Naive thymus-derived CD4-positive, alpha-beta T cell (primary cell): ENCODE results near the gene DEUP1. TPM values are rescaled to one million over a fixed set of nuclear protein-coding genes. Genes with fewer than 3 reads are reported as not detected.

Experiments
- ATAC-seq: fragments of 150-1000 bp; cut with Tn5 transposase; 2 replicates; pipeline ENCODE4 v1.10.0; 2021; ENCODE audit warnings: mild to moderate bottlenecking, moderate library complexity
- CTCF ChIA-PET: fragments of 350-600 bp; sonication (Branson Sonifier 250); formaldehyde crosslinking; loops from one replicate; lab custom pipeline; 2021; ENCODE audit warnings: antibody characterized with exemption; lab: Charles Lee
- POLR2A ChIA-PET: fragments of 350-600 bp; sonication (Branson Sonifier 250); formaldehyde crosslinking; loops from one replicate; lab custom pipeline; 2021; ENCODE audit warnings: antibody characterized with exemption, inconsistent platforms; lab: Charles Lee
- DNase-seq, 9 donors: peaks; one replicate each; pipeline versions ENCODE4 v3.0.0 to v3.0.0-alpha.2; 2020 to 2022; ENCODE audit warnings: mixed read lengths in 1 of 9
- H3K27ac ChIP-seq: one replicate; pipeline ENCODE4 v1.7.0; 2013; ENCODE audit warnings: mild to moderate bottlenecking, low read depth, low read length, moderate library complexity
- H3K27me3 ChIP-seq, 2 donors: one replicate each; pipeline ENCODE4 v1.7.0; 2013; ENCODE audit warnings: low read length in 2 of 2, mild to moderate bottlenecking in 2 of 2, moderate library complexity in 2 of 2; ENCODE audit not compliant: control insufficient read depth in 2 of 2, insufficient read depth in 2 of 2
- H3K36me3 ChIP-seq, 3 experiments: 1 replicate in 2 of 3; 2 replicates in 1 of 3; pipeline ENCODE4 v1.7.0; 2013; ENCODE audit warnings: low read length in 3 of 3, mild to moderate bottlenecking in 3 of 3, moderate library complexity in 1 of 3; ENCODE audit not compliant: insufficient read depth in 3 of 3, control insufficient read depth in 2 of 3
- H3K4me1 ChIP-seq, 2 donors: one replicate each; pipeline ENCODE4 v1.7.0; 2013; ENCODE audit warnings: low read length in 2 of 2, mild to moderate bottlenecking in 2 of 2, moderate library complexity in 1 of 2; ENCODE audit not compliant: control insufficient read depth in 2 of 2, insufficient read depth in 2 of 2
- H3K4me3 ChIP-seq: 2 replicates; pipeline ENCODE4 v1.7.0; 2013; ENCODE audit warnings: mild to moderate bottlenecking, low read length
- H3K9me3 ChIP-seq, 3 experiments: 1 replicate in 2 of 3; 2 replicates in 1 of 3; pipeline ENCODE4 v1.7.0; 2013; ENCODE audit warnings: low read length in 3 of 3; ENCODE audit not compliant: control insufficient read depth in 2 of 3
- H3K27ac Mint-ChIP-seq, 9 donors: one replicate each; pipeline ENCODE4 v1.8.0; 2020 to 2022; ENCODE audit warnings: mixed read lengths in 9 of 9, mild to moderate bottlenecking in 8 of 9, moderate library complexity in 5 of 9, inconsistent platforms in 2 of 9
- H3K27me3 Mint-ChIP-seq, 5 donors: one replicate each; pipeline ENCODE4 v1.8.0; 2021 to 2022; ENCODE audit warnings: mixed read lengths in 5 of 5, mild to moderate bottlenecking in 1 of 5
- H3K36me3 Mint-ChIP-seq, 5 donors: one replicate each; pipeline ENCODE4 v1.8.0; 2020 to 2022; ENCODE audit warnings: mixed read lengths in 5 of 5, mild to moderate bottlenecking in 3 of 5, inconsistent platforms in 1 of 5
- H3K4me1 Mint-ChIP-seq, 7 donors: one replicate each; pipeline ENCODE4 v1.8.0; 2020 to 2022; ENCODE audit warnings: mixed read lengths in 7 of 7, mild to moderate bottlenecking in 3 of 7, inconsistent platforms in 1 of 7
- H3K4me3 Mint-ChIP-seq, 10 donors: one replicate each; pipeline ENCODE4 v1.8.0; 2020 to 2022; ENCODE audit warnings: mild to moderate bottlenecking in 10 of 10, mixed read lengths in 10 of 10, moderate library complexity in 6 of 10, inconsistent platforms in 2 of 10
- H3K9me3 Mint-ChIP-seq, 11 donors: one replicate each; pipeline ENCODE4 v1.8.0; 2020 to 2022; ENCODE audit warnings: mixed read lengths in 11 of 11, mild to moderate bottlenecking in 4 of 11, inconsistent platforms in 1 of 11, moderate library complexity in 1 of 11
- intact Hi-C, 2 donors: fragments of 100-400 bp; cut with micrococcal nuclease; formaldehyde crosslinking; loops; one replicate each; pipeline ENCODE4 v1.15.1; 2023
- polyA plus RNA-seq, 2 donors: library from polyadenylated mRNA; unstranded; fragments of 300-500 nt; fragmentation: Illumina TruSeq; gene quantifications; one replicate each; pipeline ENCODE4 v1.2.3, GENCODE V29; 2021
- total RNA-seq, 6 experiments: library from RNA in 5 of 6; stranded (reverse) in 5 of 6; gene quantifications; 1 replicate in 5 of 6; 2 replicates in 1 of 6; pipeline ENCODE4 v1.2.3 and lab custom pipeline; 2021 to 2026

DEUP1 gene
- total and polyA plus RNA-seq, 7 experiments from 2014 or later = not detected

- peaks cover 0 to 3% (median 0%) of the 10 kb centered on the region in 5 donors for H3K36me3 Mint-ChIP-seq
- intact Hi-C loops = no loop called here
- H3K4me1 Mint-ChIP-seq = no peaks in the 10 kb centered on the region
- peaks cover 8 to 31% (median 21%) of the 10 kb centered on the region in 5 donors for H3K27me3 Mint-ChIP-seq
- H3K36me3 ChIP-seq = no peaks in the 10 kb centered on the region
- H3K27ac ChIP-seq = no peak overlapping the region
- H3K9me3 Mint-ChIP-seq = peaks cover 0 to 13% (median 6%) of the 10 kb centered on the region in 11 donors
- no peak overlapping the region for H3K27ac Mint-ChIP-seq
- ChIA-PET CTCF (no interaction called here), POLR2A (no interaction called here)
- DNase-seq (no peak), ATAC-seq (no peak)
- no peak overlapping the region for H3K4me3 ChIP-seq
- H3K27me3 ChIP-seq = no peaks in the 10 kb centered on the region
- H3K4me1 ChIP-seq = no peaks in the 10 kb centered on the region
- no peaks in the 10 kb centered on the region for H3K9me3 ChIP-seq
- H3K4me3 Mint-ChIP-seq = no peak overlapping the region
Observed at GRCh38 chr11:93350835-93351234, 20.3 kb downstream of the DEUP1 start.

- intact Hi-C loops = no loop called here
- ChIA-PET CTCF (no interaction called here), POLR2A (no interaction called here)
- Histone ChIP-seq H3K9me3 (no peaks in the 10 kb centered on the region), H3K4me1 (no peaks in the 10 kb centered on the region), H3K36me3 (no peaks in the 10 kb centered on the region), H3K4me3 (no peak overlapping the region), H3K27me3 (no peaks in the 10 kb centered on the region), H3K27ac (no peak overlapping the region)
- DNase-seq (no peak), ATAC-seq (no peak)
- peaks cover 0 to 7% (median 0%) of the 10 kb centered on the region in 5 donors for H3K36me3 Mint-ChIP-seq
- H3K4me3 Mint-ChIP-seq = no peak overlapping the region
- no peak overlapping the region for H3K27ac Mint-ChIP-seq
- H3K9me3 Mint-ChIP-seq = peaks cover 2 to 22% (median 13%) of the 10 kb centered on the region in 11 donors
- peaks cover 0 to 11% (median 4%) of the 10 kb centered on the region in 5 donors for H3K27me3 Mint-ChIP-seq
- H3K4me1 Mint-ChIP-seq = no peaks in the 10 kb centered on the region
Observed at GRCh38 chr11:93359396-93359795, 28.9 kb downstream of the DEUP1 start.

- intact Hi-C loops = no loop called here
- DNase-seq (no peak), ATAC-seq (no peak)
- CTCF ChIA-PET = no interaction called here
- Mint-ChIP-seq H3K36me3 (peaks cover 0 to 7% (median 0%) of the 10 kb centered on the region in 5 donors), H3K27ac (no peak overlapping the region), H3K4me3 (no peak overlapping the region), H3K4me1 (no peaks in the 10 kb centered on the region), H3K9me3 (peaks cover 2 to 21% (median 10%) of the 10 kb centered on the region in 11 donors), H3K27me3 (peaks cover 0 to 11% (median 3%) of the 10 kb centered on the region in 5 donors)
- no peak overlapping the region for H3K27ac ChIP-seq
- POLR2A ChIA-PET = no interaction called here
- H3K36me3 ChIP-seq = no peaks in the 10 kb centered on the region
- no peaks in the 10 kb centered on the region for H3K4me1 ChIP-seq
- H3K27me3 ChIP-seq = no peaks in the 10 kb centered on the region
- H3K9me3 ChIP-seq = no peaks in the 10 kb centered on the region
- H3K4me3 ChIP-seq = no peak overlapping the region
Observed at GRCh38 chr11:93361435-93361834, 30.9 kb downstream of the DEUP1 start.

- no peaks in the 10 kb centered on the region for H3K36me3 ChIP-seq
- H3K4me1 ChIP-seq = no peaks in the 10 kb centered on the region
- no peak for ATAC-seq
- no peaks in the 10 kb centered on the region for H3K27me3 ChIP-seq
- H3K4me3 ChIP-seq = no peak overlapping the region
- CTCF ChIA-PET = no interaction called here
- Mint-ChIP-seq H3K27me3 (peaks cover 0 to 2% (median 0%) of the 10 kb centered on the region in 5 donors), H3K27ac (no peak overlapping the region), H3K9me3 (peaks cover 0 to 16% (median 5%) of the 10 kb centered on the region in 11 donors), H3K4me3 (no peak overlapping the region), H3K36me3 (no peaks in the 10 kb centered on the region), H3K4me1 (no peaks in the 10 kb centered on the region)
- intact Hi-C loops = no loop called here
- no peaks in the 10 kb centered on the region for H3K9me3 ChIP-seq
- DNase-seq = no peak
- POLR2A ChIA-PET = no interaction called here
- no peak overlapping the region for H3K27ac ChIP-seq
Observed at GRCh38 chr11:93368022-93368421, 37.5 kb downstream of the DEUP1 start.

GRCh38 chr11:93370260-93370659 is 39.7 kb downstream of the DEUP1 start:
- ATAC-seq (no peak), DNase-seq (no peak)
- Histone ChIP-seq H3K27ac (no peak overlapping the region), H3K9me3 (no peaks in the 10 kb centered on the region), H3K4me3 (no peak overlapping the region), H3K27me3 (no peaks in the 10 kb centered on the region), H3K36me3 (no peaks in the 10 kb centered on the region), H3K4me1 (no peaks in the 10 kb centered on the region)
- H3K36me3 Mint-ChIP-seq = no peaks in the 10 kb centered on the region
- no peaks in the 10 kb centered on the region for H3K27me3 Mint-ChIP-seq
- CTCF ChIA-PET = interaction anchor here (1.3 kb wide), 1 partner anchor 10 kb away, joined by 3 read pairs; no protein-coding TSS in a partner anchor
- intact Hi-C loops = no loop called here
- no peak overlapping the region for H3K4me3 Mint-ChIP-seq
- H3K4me1 Mint-ChIP-seq = no peaks in the 10 kb centered on the region
- POLR2A ChIA-PET = no interaction called here
- H3K9me3 Mint-ChIP-seq = peaks cover 0 to 23% (median 5%) of the 10 kb centered on the region in 11 donors
- H3K27ac Mint-ChIP-seq = no peak overlapping the region

GRCh38 chr11:93389737-93390136 is 59.2 kb downstream of the DEUP1 start:
- Mint-ChIP-seq H3K4me1 (no peaks in the 10 kb centered on the region), H3K36me3 (no peaks in the 10 kb centered on the region), H3K9me3 (no peaks in the 10 kb centered on the region), H3K4me3 (no peak overlapping the region), H3K27me3 (peaks cover 8 to 21% (median 18%) of the 10 kb centered on the region in 5 donors), H3K27ac (no peak overlapping the region)
- ATAC-seq (no peak), DNase-seq (no peak)
- CTCF ChIA-PET = no interaction called here
- Histone ChIP-seq H3K4me3 (no peak overlapping the region), H3K9me3 (no peaks in the 10 kb centered on the region), H3K27ac (no peak overlapping the region), H3K4me1 (no peaks in the 10 kb centered on the region), H3K36me3 (no peaks in the 10 kb centered on the region), H3K27me3 (no peaks in the 10 kb centered on the region)
- POLR2A ChIA-PET = no interaction called here
- intact Hi-C loops = loop anchor here in 1 of 2 donors (10.0 kb wide), 1 partner anchor 155 kb away; the partner anchor contains the start of gene SMCO4

- Histone ChIP-seq H3K36me3 (no peaks in the 10 kb centered on the region), H3K4me3 (no peak overlapping the region), H3K27me3 (no peaks in the 10 kb centered on the region), H3K9me3 (no peaks in the 10 kb centered on the region), H3K27ac (no peak overlapping the region), H3K4me1 (no peaks in the 10 kb centered on the region)
- intact Hi-C loops = no loop called here
- ATAC-seq = no peak
- H3K27ac Mint-ChIP-seq = no peak overlapping the region
- H3K4me3 Mint-ChIP-seq = no peak overlapping the region
- no peaks in the 10 kb centered on the region for H3K4me1 Mint-ChIP-seq
- H3K27me3 Mint-ChIP-seq = peaks cover 8 to 18% (median 17%) of the 10 kb centered on the region in 5 donors
- ChIA-PET CTCF (no interaction called here), POLR2A (no interaction called here)
- no peaks in the 10 kb centered on the region for H3K36me3 Mint-ChIP-seq
- no peaks in the 10 kb centered on the region for H3K9me3 Mint-ChIP-seq
- DNase-seq = no peak
Observed at GRCh38 chr11:93392867-93393266, 62.3 kb downstream of the DEUP1 start.
